AG04450 (cell line): ENCODE measurements around the gene LDB2. TPM values are rescaled to one million over a fixed set of nuclear protein-coding genes. Genes with fewer than 3 reads are reported as not detected.

Experiments used
- CTCF ChIA-PET: fragments of 300-600, 350-600 bp; formaldehyde crosslinking; extraction: SDS; loops from one replicate; lab custom pipeline; 2022; ENCODE audit warnings: antibody characterized with exemption, inconsistent platforms; lab: Charles Lee
- POLR2A ChIA-PET: fragments of 350-600 bp; formaldehyde crosslinking; extraction: SDS; loops from one replicate; lab custom pipeline; 2021; ENCODE audit warnings: antibody characterized with exemption, inconsistent platforms; lab: Yijun Ruan, JAX
- DNase-seq: peaks from one replicate; pipeline ENCODE4 v3.0.0-alpha.2; 2011; ENCODE audit warnings: low read depth, low spot score
- H3K27ac ChIP-seq: one replicate; pipeline ENCODE4 v1.5.1; 2012; ENCODE audit warnings: low read depth, low read length, control low read depth
- H3K27me3 ChIP-seq: one replicate; pipeline ENCODE4 v1.6.0; 2012; ENCODE audit warnings: low read length; ENCODE audit not compliant: control insufficient read depth, insufficient read depth
- H3K4me3 ChIP-seq: 2 replicates; pipeline ENCODE4 v1.5.1; 2011; ENCODE audit warnings: mild to moderate bottlenecking, low read depth, low read length, control low read depth
- H3K9me3 ChIP-seq: 2 replicates; pipeline ENCODE4 v1.5.1; 2012; ENCODE audit warnings: low read length; ENCODE audit not compliant: control insufficient read depth, insufficient read depth
- CTCF ChIP-seq: IDR thresholded peaks from 2 replicates; pipeline ENCODE4 v1.5.1; 2011; ENCODE audit warnings: low read depth, low read length, control low read depth, inconsistent platforms
- polyA plus RNA-seq: library from polyadenylated mRNA; depleted of rRNA; stranded (reverse); fragments of >200 nt; gene quantifications from 2 replicates; pipeline ENCODE4 v1.2.3, GENCODE V29; 2011

Gene LDB2
- polyA plus RNA-seq, 1 experiment, result 180 TPM

GRCh38 chr4:16496501-16496900 is 401.9 kb downstream of the LDB2 start:
- POLR2A ChIA-PET, result no interaction called here
- no peak for TF ChIP-seq CTCF
- Histone ChIP-seq H3K27ac (no peak overlapping the region), H3K9me3 (peaks cover 3% of the 10 kb centered on the region; the same call in 1 of the 2 replicates), H3K27me3 (no peaks in the 10 kb centered on the region), H3K4me3 (no peak overlapping the region)
- CTCF ChIA-PET, result interaction anchor here (1.1 kb wide), 1 partner anchor 951 kb away, joined by 3 read pairs; no protein-coding TSS in a partner anchor
- peak; percentile 33 for DNase-seq

- no peak overlapping the region for H3K27ac ChIP-seq
- DNase-seq, result no peak
- TF ChIP-seq CTCF, result no peak
- no peaks in the 10 kb centered on the region for H3K27me3 ChIP-seq
- no peaks in the 10 kb centered on the region for H3K9me3 ChIP-seq
- no peak overlapping the region for H3K4me3 ChIP-seq
- CTCF ChIA-PET, result interaction anchor here (0.6 kb wide), 1 partner anchor 12 kb away, joined by 3 read pairs; no protein-coding TSS in a partner anchor
- POLR2A ChIA-PET, result no interaction called here
Measured at GRCh38 chr4:16492872-16493271, 405.6 kb downstream of the LDB2 start.

GRCh38 chr4:16489226-16489625 is 409.2 kb downstream of the LDB2 start:
- POLR2A ChIA-PET, result no interaction called here

GRCh38 chr4:16488084-16488483 is 410.4 kb downstream of the LDB2 start:
- TF ChIP-seq CTCF, result no peak
- no peaks in the 10 kb centered on the region for H3K9me3 ChIP-seq
- no peak overlapping the region for H3K4me3 ChIP-seq
- CTCF ChIA-PET, result no interaction called here
- no peak overlapping the region for H3K27ac ChIP-seq
- DNase-seq, result no peak
- POLR2A ChIA-PET, result no interaction called here
- no peaks in the 10 kb centered on the region for H3K27me3 ChIP-seq

More at GRCh38 chr4:16489226-16489625, 409.2 kb downstream of the LDB2 start:
- Histone ChIP-seq H3K4me3 (no peak overlapping the region), H3K27me3 (no peaks in the 10 kb centered on the region), H3K9me3 (no peaks in the 10 kb centered on the region), H3K27ac (no peak overlapping the region)
- DNase-seq, result no peak
- CTCF ChIA-PET, result no interaction called here
- no peak for TF ChIP-seq CTCF

GRCh38 chr4:16484711-16485110 is 413.7 kb downstream of the LDB2 start:
- DNase-seq, result no peak
- CTCF ChIA-PET, result no interaction called here
- Histone ChIP-seq H3K27ac (no peak overlapping the region), H3K4me3 (no peak overlapping the region), H3K27me3 (peaks cover 5% of the 10 kb centered on the region), H3K9me3 (no peaks in the 10 kb centered on the region)
- POLR2A ChIA-PET, result no interaction called here
- no peak for TF ChIP-seq CTCF
